Skeletal muscle cell (primary cell): ENCODE measurements around the gene ICAM5.
A peak's percentile ranks its signal among the peaks of the same experiment; 100 is the strongest.
"Not testable (repeated sequence)": the region's sequence is repeated elsewhere in the genome, so short reads cannot be mapped to it uniquely, and the experiment has no call there.

Source experiments
- DNase-seq: peaks from one replicate; pipeline ENCODE4 v3.0.0-alpha.2; 2010; ENCODE audit warnings: low read depth
- H3K4me3 ChIP-seq: 2 replicates; pipeline ENCODE4 v1.5.1; 2011; ENCODE audit warnings: low read depth, mild to moderate bottlenecking, control low read depth, low read length, moderate library complexity

ICAM5 gene

DNA sequence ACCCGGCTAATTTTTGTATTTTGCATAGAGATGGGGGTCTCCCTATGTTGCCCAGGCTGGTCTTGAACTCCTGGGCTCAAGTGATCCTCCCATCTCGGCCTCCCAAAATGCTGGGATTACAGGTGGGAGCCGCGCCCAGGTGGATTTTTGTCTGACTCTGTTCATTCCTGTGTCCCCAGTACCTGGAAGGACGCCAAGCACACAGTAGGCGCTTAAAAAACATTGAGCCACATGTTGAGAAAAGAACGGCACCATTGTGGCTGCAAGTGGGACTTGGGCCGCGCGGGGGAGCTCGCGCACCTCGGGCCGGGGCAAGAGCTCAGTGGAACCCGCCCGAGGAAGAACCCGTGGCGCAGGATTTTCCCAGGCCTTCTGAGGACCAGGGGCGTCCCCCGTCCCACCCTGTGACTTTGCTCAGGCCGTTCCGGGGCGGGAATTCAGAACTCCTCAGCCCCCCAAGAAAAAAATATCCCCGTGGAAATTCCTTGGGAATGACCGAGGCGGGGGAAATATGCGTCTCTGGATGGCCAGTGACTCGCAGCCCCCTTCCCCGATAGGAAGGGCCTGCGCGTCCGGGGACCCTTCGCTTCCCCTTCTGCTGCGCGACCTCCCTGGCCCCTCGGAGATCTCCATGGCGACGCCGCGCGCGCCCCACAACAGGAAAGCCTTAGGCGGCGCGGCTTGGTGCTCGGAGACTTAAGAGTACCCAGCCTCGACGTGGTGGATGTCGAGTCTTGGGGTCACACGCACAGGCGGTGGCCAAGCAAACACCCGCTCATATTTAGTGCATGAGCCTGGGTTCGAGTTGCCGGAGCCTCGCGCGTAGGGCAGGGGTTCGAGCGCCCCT is 20.2 kb upstream of the ICAM5 start:
- peak overlapping the region; percentile 40 for H3K4me3 ChIP-seq
- no peak for DNase-seq

DNA sequence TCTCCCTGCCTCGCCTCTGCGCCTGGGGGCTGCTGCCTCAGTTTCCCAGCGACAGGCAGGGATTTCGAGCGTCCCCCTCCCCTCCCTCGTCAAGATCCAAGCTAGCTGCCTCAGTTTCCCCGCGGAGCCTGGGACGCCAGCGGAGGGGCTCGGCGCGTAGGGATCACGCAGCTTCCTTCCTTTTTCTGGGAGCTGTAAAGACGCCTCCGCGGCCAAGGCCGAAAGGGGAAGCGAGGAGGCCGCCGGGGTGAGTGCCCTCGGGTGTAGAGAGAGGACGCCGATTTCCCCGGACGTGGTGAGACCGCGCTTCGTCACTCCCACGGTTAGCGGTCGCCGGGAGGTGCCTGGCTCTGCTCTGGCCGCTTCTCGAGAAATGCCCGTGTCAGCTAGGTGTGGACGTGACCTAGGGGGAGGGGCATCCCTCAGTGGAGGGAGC is 19.6 kb upstream of the ICAM5 start:
- DNase-seq = no peak
- H3K4me3 ChIP-seq = peak overlapping the region; percentile 40

DNA sequence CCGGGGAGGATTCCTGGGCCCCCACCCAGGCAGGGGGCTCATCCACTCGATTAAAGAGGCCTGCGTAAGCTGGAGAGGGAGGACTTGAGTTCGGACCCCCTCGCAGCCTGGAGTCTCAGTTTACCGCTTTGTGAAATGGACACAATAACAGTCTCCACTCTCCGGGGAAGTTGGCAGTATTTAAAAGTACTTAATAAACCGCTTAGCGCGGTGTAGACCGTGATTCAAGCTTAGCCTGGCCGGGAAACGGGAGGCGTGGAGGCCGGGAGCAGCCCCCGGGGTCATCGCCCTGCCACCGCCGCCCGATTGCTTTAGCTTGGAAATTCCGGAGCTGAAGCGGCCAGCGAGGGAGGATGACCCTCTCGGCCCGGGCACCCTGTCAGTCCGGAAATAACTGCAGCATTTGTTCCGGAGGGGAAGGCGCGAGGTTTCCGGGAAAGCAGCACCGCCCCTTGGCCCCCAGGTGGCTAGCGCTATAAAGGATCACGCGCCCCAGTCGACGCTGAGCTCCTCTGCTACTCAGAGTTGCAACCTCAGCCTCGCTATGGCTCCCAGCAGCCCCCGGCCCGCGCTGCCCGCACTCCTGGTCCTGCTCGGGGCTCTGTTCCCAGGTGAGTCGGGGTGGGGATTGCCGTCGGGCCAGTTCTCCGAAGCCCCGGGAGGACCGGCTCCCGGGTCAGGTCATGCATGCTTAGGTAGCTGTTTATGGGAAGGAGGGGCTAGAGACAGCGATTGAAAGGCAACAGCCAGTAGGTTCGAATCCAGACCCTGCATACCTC is 18.9 kb upstream of the ICAM5 start, which contains the start of gene ICAM1:
Gene ICAM1 (plus strand): TSS at position 505 of the 779 bp plus-strand sequence. CDS start 40 bp downstream, at position 545.
- DNase-seq = no peak
- H3K4me3 ChIP-seq = peak within 1 kb of the TSS; percentile 40

DNA sequence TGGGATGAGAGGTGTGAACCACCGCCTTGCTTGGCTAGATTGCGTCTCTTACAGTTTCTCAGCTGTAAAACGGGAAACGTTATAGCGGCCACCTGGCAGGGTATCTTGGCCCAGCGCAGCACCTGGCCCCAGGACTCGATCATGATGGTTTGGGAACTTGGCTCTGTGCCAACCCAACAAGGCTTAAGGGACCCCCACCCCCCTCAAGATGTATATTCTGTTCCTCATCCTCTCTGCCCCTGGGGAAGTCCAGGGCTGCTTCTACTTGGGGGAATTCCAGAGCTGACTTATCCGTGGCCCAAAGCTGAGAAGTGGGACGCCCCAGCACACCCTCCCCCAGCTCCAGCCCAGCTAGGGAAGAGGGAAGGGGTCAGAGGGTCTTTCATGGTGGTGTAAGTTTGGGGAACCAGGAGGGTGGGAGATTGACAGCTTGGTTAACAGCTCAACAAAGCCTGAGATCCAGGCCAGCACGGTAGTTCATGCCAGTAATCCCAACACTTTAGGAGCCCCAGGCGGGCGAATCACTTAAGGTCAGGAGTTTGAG is 18.1 kb upstream of the ICAM5 start:
- H3K4me3 ChIP-seq = peak overlapping the region; percentile 40
- no peak for DNase-seq

DNA sequence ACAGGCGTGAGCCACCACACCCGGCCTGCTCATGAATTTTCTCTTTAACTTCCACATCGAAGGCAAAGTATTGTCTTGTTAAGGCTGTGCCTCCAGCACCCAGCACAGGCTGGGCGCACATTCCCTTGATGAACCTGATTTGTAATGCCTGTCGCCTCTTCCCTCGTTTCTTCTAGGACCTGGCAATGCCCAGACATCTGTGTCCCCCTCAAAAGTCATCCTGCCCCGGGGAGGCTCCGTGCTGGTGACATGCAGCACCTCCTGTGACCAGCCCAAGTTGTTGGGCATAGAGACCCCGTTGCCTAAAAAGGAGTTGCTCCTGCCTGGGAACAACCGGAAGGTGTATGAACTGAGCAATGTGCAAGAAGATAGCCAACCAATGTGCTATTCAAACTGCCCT is 15.2 kb upstream of the ICAM5 start:
- no peak for DNase-seq
- H3K4me3 ChIP-seq = no peak overlapping the region

DNA sequence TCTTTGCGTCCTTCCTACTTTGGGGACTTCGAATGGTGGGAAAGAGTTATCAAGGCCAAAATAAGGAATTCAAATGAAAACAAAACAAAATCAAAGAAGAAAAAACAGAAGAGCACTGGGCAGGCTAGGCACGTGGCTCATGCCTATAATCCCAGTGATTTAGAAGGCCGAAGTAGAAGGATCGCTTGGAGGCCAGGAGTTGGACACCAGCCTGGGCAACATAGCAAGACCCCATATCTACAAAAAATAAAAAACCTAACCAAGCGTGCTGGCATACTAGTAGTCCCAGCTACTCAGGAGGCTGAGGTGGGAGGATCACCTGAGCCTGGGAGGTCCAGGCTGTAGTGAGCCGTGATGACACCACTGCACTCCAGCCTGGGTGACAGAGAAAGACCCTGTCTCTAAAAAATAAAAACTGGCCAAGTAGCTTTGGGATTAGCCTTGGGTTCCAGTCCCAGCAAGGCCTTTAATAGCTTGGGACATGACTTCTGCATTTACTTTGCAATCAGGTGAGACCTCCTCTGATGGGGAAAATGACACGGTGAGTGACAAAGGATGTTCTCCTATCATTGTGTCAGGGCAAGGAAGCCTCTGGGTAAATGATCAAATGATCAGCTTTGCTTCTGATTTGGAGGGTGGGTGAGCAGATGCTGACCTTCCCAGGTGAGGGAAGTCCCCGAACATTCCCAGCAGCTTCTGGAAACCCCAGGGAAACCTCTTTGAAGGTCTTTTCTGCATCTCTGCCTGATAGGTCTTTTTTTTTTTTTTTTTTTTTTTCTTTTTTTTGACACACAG is 11.8 kb upstream of the ICAM5 start:
- DNase-seq = no peak
- no peak overlapping the region for H3K4me3 ChIP-seq

DNA sequence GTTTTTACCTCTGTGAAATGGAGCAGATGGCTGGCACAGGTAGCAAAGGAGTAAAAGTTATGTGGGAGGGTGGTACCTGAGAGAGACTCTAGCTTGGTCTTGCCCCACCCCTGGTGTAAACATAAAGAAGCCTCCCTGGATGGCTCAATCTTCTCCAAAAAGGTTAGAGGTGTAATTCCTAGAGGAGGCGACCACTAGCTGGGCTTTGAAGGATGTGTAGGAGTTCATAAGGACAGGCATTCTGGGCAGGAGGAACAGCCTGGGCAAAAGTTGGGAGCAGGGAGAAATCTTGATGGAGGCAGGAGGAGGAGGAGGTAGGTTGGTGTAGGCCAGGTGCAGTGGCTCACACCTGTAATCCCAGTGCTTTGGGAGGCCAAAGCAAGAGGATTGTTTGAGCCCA is 10.8 kb upstream of the ICAM5 start:
- no peak overlapping the region for H3K4me3 ChIP-seq
- no peak for DNase-seq

DNA sequence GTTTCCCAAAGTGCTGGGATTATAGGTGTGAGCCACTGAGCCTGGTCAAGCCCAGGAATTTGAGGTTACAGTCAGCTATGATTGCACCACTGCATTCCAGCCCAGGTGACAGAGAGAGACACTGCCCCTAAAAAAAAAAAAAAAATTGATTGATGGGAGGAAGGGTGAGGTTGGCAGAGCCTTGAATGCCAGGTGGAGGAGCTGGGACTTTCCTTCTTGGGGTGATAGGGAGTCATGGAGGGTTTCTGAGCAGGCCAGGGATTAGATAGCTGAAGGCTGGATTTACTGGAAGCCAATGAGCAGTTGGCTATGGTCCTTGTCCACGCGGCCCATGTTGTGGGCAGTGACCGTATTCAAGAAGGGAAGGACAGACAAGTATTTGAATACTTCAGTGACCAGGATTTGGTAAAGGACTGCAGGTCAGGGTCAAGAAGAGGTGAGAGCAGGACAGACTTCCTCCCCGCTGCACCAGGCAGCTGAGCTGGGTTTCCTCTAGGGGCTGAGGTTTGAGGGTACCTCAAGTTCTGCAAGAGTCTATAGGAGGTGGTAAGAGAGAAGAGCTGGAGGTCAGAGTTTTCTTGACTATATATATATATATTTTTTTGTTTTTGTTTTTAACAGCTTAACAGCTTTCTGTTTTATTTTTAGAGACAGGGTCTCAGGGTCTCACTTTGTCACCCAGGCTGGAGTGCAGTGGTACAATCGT is 9.9 kb upstream of the ICAM5 start:
- DNase-seq = no peak
- no peak overlapping the region for H3K4me3 ChIP-seq

DNA sequence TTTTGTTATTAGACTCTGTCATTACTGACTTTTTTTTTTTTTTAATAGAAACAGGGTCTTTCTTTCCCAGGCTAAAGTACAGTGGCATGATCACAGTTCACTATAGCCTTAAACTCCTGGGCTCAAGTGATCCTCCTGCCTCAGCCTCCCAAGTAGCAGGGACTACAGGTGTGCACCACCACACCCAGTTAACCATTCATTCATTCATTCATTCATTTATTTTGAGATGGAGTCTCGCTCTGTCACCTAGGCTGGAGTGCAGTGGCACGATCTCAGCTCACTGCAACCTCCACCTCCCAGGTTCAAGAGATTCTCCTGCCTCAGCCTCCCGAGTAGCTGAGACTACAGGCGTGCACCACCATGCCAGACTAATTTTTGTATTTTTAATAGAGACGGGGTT is 7.7 kb upstream of the ICAM5 start:
- not testable (repeated sequence) for H3K4me3 ChIP-seq, DNase-seq

DNA sequence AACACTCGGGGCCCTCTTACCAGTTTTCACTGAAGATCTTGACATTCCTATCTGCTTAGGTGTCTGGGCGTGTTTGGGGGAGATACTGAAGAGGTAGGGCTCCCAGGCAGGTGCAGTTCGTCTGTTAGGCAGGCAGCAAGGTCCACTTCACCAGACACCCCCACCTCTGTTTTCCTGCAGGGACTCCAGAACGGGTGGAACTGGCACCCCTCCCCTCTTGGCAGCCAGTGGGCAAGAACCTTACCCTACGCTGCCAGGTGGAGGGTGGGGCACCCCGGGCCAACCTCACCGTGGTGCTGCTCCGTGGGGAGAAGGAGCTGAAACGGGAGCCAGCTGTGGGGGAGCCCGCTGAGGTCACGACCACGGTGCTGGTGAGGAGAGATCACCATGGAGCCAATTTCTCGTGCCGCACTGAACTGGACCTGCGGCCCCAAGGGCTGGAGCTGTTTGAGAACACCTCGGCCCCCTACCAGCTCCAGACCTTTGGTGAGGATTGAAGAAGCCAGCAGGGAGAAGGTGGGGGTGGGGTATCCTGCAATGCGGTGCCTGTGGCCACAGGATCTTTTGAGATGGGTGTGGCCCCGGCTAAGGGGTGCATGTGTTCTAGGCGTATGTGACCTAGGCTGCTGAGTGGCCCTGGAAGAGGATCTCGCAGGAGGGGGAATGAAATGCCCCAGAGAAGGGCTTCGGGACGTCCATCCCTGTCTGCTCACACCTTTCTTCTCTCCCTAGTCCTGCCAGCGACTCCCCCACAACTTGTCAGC is 6.3 kb upstream of the ICAM5 start:
- no peak for DNase-seq

DNA sequence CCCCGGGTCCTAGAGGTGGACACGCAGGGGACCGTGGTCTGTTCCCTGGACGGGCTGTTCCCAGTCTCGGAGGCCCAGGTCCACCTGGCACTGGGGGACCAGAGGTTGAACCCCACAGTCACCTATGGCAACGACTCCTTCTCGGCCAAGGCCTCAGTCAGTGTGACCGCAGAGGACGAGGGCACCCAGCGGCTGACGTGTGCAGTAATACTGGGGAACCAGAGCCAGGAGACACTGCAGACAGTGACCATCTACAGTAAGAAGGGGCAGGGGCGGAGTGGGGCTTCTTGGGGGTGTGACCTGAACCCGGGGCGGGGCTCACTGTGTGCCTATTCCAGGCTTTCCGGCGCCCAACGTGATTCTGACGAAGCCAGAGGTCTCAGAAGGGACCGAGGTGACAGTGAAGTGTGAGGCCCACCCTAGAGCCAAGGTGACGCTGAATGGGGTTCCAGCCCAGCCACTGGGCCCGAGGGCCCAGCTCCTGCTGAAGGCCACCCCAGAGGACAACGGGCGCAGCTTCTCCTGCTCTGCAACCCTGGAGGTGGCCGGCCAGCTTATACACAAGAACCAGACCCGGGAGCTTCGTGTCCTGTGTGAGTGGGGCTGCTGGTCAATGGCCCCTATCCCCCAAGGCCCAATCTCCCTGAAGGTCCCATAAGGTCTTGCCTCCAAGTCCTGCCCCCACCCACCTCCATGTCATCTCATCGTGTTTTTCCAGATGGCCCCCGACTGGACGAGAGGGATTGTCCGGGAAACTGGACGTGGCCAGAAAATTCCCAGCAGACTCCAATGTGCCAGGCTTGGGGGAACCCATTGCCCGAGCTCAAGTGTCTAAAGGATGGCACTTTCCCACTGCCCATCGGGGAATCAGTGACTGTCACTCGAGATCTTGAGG is 5.4 kb upstream of the ICAM5 start:
- H3K4me3 ChIP-seq = no peak overlapping the region
- DNase-seq = no peak

More for the DNA sequence above, 6.3 kb upstream of the ICAM5 start:
- no peak overlapping the region for H3K4me3 ChIP-seq

DNA sequence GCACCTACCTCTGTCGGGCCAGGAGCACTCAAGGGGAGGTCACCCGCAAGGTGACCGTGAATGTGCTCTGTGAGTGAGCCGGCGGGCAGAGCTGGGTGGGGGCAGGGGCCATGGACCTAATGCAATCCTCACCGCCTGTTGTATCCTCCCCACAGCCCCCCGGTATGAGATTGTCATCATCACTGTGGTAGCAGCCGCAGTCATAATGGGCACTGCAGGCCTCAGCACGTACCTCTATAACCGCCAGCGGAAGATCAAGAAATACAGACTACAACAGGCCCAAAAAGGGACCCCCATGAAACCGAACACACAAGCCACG is 4.8 kb upstream of the ICAM5 start:
- no peak overlapping the region for H3K4me3 ChIP-seq
- DNase-seq = no peak

DNA sequence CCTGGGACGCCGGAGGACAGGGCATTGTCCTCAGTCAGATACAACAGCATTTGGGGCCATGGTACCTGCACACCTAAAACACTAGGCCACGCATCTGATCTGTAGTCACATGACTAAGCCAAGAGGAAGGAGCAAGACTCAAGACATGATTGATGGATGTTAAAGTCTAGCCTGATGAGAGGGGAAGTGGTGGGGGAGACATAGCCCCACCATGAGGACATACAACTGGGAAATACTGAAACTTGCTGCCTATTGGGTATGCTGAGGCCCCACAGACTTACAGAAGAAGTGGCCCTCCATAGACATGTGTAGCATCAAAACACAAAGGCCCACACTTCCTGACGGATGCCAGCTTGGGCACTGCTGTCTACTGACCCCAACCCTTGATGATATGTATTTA is 4.4 kb upstream of the ICAM5 start:
- no peak for DNase-seq
- H3K4me3 ChIP-seq = no peak overlapping the region

DNA sequence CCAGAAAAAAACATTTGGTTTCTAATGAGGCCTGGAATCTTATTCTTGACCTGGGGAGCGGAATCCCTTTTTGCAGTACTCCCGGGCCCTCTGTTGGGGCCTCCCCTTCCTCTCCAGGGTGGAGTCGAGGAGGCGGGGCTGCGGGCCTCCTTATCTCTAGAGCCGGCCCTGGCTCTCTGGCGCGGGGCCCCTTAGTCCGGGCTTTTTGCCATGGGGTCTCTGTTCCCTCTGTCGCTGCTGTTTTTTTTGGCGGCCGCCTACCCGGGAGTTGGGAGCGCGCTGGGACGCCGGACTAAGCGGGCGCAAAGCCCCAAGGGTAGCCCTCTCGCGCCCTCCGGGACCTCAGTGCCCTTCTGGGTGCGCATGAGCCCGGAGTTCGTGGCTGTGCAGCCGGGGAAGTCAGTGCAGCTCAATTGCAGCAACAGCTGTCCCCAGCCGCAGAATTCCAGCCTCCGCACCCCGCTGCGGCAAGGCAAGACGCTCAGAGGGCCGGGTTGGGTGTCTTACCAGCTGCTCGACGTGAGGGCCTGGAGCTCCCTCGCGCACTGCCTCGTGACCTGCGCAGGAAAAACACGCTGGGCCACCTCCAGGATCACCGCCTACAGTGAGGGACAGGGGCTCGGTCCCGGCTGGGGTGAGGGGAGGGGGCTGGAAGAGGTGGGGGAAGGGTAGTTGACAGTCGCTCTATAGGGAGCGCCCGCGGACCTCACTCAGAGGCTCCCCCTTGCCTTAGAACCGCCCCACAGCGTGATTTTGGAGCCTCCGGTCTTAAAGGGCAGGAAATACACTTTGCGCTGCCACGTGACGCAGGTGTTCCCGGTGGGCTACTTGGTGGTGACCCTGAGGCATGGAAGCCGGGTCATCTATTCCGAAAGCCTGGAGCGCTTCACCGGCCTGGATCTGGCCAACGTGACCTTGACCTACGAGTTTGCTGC is 2.7 kb upstream of the ICAM5 start, which contains the start of gene ICAM4:
Gene ICAM4 (plus strand): TSS at position 153 of the 935 bp plus-strand sequence. CDS start 58 bp downstream, at position 211.
- DNase-seq = no peak
- no peak within 1 kb of the TSS for H3K4me3 ChIP-seq

DNA sequence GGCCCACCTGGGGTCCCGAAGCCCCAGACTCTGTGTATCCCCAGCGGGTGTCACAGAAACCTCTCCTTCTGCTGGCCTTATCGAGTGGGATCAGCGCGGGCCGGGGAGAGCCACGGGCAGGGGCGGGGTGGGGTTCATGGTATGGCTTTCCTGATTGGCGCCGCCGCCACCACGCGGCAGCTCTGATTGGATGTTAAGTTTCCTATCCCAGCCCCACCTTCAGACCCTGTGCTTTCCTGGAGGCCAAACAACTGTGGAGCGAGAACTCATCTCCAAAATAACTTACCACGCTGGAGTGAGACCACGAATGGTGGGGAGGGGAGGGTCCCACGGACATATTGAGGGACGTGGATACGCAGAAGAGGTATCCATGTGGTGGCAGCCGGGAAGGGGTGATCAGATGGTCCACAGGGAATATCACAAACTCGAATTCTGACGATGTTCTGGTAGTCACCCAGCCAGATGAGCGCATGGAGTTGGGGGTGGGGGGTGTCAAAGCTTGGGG is 1.0 kb upstream of the ICAM5 start:
- DNase-seq = peak; percentile 22
- H3K4me3 ChIP-seq = peak overlapping the region; percentile 60

DNA sequence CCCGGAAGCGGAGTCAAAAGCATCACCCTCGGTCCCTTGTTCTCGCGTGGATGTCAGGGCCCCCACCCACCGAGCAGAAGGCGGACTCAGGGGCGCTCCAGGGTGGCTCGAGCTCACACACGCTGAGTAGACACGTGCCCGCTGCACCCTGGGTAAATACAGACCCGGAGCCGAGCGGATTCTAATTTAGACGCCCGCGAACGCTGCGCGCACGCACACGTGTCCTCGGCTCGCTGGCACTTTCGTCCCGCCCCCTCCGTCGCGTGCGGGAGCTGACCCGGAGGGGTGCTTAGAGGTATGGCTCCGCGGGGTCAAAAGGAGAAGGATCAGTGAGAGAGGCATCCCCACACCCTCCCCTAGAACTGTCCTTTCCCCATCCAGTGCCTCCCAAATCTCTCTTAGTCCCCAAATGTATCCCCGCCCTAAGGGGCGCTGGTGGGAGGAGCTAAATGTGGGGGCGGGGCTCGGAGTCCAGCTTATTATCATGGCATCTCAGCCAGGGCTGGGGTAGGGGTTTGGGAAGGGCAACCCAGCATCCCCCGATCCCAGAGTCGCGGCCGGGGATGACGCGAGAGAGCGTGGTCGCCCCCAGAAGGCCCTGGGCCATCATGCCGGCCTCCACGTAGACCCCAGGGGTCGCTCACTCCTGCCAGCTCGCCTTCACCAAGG is 451 bp upstream of the ICAM5 start:
- H3K4me3 ChIP-seq = peak overlapping the region; percentile 60
- DNase-seq = no peak
